PC-3 (cell line): ENCODE results near the gene CAMSAP1. TPM values are rescaled to one million over a fixed set of nuclear protein-coding genes. Genes with fewer than 3 reads are reported as not detected.

Source experiments
- ATAC-seq: fragments of 200-7000 bp; cut with Tn5 transposase; 2 replicates; pipeline ENCODE4 v1.9.1; 2020; ENCODE audit warnings: mild to moderate bottlenecking, moderate library complexity
- BruUV-seq: library from RNA; stranded (reverse); fragments of 400-500 nt; replicated peaks from 2 replicates; lab custom pipeline; 2021; lab: Mats Ljungman, UMichigan
- CTCF ChIA-PET: fragments of 300-600 bp; sonication (Branson Sonifier 250); formaldehyde crosslinking; loops from one replicate; lab custom pipeline; 2022; ENCODE audit warnings: antibody characterized with exemption; lab: Charles Lee
- POLR2A ChIA-PET: fragments of 300-600 bp; sonication (Branson Sonifier 250); formaldehyde crosslinking; loops from one replicate; lab custom pipeline; 2022; ENCODE audit warnings: antibody characterized with exemption; ENCODE audit not compliant: unreplicated experiment; lab: Charles Lee
- DNase-seq: peaks from one replicate; pipeline ENCODE4 v3.0.0-alpha.2; 2015
- H2AFZ ChIP-seq: fragments of 300-600 bp; sonication (generic); 2 replicates; pipeline ENCODE4 v1.6.0; 2016; ENCODE audit warnings: antibody characterized with exemption, low read length
- H3F3A ChIP-seq: fragments of 300-600 bp; sonication (generic); one replicate; pipeline ENCODE4 v1.6.0; 2017; ENCODE audit warnings: antibody characterized with exemption, low read length, control low read depth, mild to moderate bottlenecking; ENCODE audit not compliant: unreplicated experiment
- H3K27ac ChIP-seq: fragments of 300-600 bp; sonication (generic); 2 replicates; pipeline ENCODE4 v1.5.1; 2016; ENCODE audit warnings: mild to moderate bottlenecking, low read length
- H3K27me3 ChIP-seq: fragments of 300-600 bp; sonication (generic); 2 replicates; pipeline ENCODE4 v1.6.1; 2016; ENCODE audit warnings: low read length, mixed read lengths
- H3K36me3 ChIP-seq: fragments of 300-600 bp; sonication (generic); 2 replicates; pipeline ENCODE4 v1.6.1; 2016; ENCODE audit warnings: low read depth, mixed run types, low read length, mixed read lengths
- H3K4me1 ChIP-seq: fragments of 300-600 bp; sonication (generic); 2 replicates; pipeline ENCODE4 v1.5.1; 2016; ENCODE audit warnings: low read length; ENCODE audit not compliant: insufficient read depth
- H3K4me2 ChIP-seq: fragments of 300-600 bp; sonication (generic); 2 replicates; pipeline ENCODE4 v1.6.0; 2016; ENCODE audit warnings: low read length
- H3K4me3 ChIP-seq: fragments of 300-600 bp; sonication (generic); 2 replicates; pipeline ENCODE4 v1.5.1; 2016; ENCODE audit warnings: mild to moderate bottlenecking, low read length, mixed read lengths
- H3K79me2 ChIP-seq: fragments of 300-600 bp; sonication (generic); 2 replicates; pipeline ENCODE4 v1.6.1; 2017; ENCODE audit warnings: low read length, mixed read lengths
- H3K9ac ChIP-seq: fragments of 300-600 bp; sonication (generic); 2 replicates; pipeline ENCODE4 v1.6.0; 2016; ENCODE audit warnings: mild to moderate bottlenecking, low read length
- H3K9me2 ChIP-seq: fragments of 300-600 bp; sonication (generic); replicated peaks from 2 replicates; pipeline ENCODE4 v1.6.1; 2016; ENCODE audit warnings: mixed run types, low read length, mixed read lengths
- H3K9me3 ChIP-seq: fragments of 300-600 bp; sonication (generic); 2 replicates; pipeline ENCODE4 v1.6.1; 2016; ENCODE audit warnings: low read length, mixed read lengths
- H4K20me1 ChIP-seq: fragments of 300-600 bp; sonication (generic); 2 replicates; pipeline ENCODE4 v1.6.1; 2016; ENCODE audit warnings: low read length, mixed read lengths
- EZH2 ChIP-seq: fragments of 300-600 bp; sonication (generic); IDR thresholded peaks from one replicate; pipeline ENCODE4 v1.6.1; 2017; ENCODE audit warnings: antibody characterized with exemption, mild to moderate bottlenecking, low read length; ENCODE audit not compliant: unreplicated experiment
- EZH2phosphoT487 ChIP-seq: fragments of 300-600 bp; sonication (generic); IDR thresholded peaks from 2 replicates; pipeline ENCODE4 v1.6.1; 2018; ENCODE audit warnings: mild to moderate bottlenecking, antibody characterized with exemption, low read length, borderline replicate concordance
- intact Hi-C: fragments of 100-400 bp; cut with micrococcal nuclease; formaldehyde crosslinking; loops from 2 replicates; pipeline ENCODE4 v1.9.0; 2023
- total RNA-seq: library from RNA; depleted of rRNA; stranded (reverse); fragments of >200 nt; gene quantifications from 2 replicates; pipeline ENCODE4 v1.2.3, GENCODE V29; 2014
- TF ChIP-seq, protein P1 (sequence below): fragments of 300-600 bp; sonication (generic); conservative IDR thresholded peaks from 2 replicates; pipeline ENCODE4 v1.5.1; 2017; ENCODE audit warnings: antibody characterized with exemption, low read depth, mild to moderate bottlenecking, low read length

The CAMSAP1 gene
- total RNA-seq, 1 experiment from 2014 or later: 16.4 TPM

DNA sequence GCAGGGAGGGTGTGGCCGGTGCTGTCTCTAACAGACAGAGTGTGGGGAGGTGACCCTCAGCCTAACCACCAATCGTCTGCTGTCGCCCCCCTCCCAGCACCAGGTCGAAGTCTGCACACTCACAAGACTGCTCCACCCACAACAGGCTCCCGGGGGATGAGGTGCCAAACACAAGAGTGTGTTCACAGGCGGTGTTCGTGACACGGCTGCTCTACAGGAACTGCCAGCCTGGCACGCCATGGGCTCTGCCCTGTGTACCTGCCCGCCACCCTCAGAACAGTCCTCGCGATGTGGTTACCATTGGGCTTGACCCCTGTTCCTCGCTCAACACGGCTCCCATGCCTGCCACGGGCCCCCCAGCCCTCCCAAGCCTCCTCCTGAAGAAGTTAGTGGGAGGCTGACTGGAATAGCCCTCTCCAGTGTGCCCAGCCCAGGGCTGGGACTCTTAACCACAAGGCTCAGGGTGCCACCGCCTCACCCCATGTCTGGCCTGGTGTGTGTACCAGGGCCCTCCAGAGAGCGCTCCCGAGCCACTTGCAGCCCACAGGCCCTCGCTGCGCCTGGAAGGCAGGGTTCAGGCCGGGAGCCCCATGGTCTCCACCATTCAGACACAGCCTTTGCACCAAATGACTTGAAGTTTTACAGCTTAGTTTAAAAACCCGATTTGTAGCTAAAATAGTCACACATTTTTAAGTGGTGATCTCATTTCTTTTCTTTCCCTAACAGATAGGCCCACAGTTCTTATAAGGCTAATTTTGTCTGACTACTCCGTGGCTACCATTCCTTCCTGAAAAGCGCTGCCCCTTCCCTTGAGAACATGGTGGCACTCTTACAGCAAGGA, 102.5 kb downstream of the CAMSAP1 start:
- Histone ChIP-seq H3K27ac (no peak overlapping the region), H3K79me2 (no peaks in the 10 kb centered on the region), H3K4me3 (no peak overlapping the region), H3K27me3 (no peaks in the 10 kb centered on the region), H3F3A (no peaks in the 10 kb centered on the region), H3K4me2 (no peak overlapping the region), H4K20me1 (no peaks in the 10 kb centered on the region), H3K9me2 (no peaks in the 10 kb centered on the region), H2AFZ (no peak overlapping the region), H3K36me3 (no peaks in the 10 kb centered on the region), H3K4me1 (no peaks in the 10 kb centered on the region), H3K9me3 (no peaks in the 10 kb centered on the region), H3K9ac (no peak overlapping the region)
- ATAC-seq (no peak), DNase-seq (no peak)
- no peak for TF ChIP-seq EZH2
- TF ChIP-seq, protein P1, sequence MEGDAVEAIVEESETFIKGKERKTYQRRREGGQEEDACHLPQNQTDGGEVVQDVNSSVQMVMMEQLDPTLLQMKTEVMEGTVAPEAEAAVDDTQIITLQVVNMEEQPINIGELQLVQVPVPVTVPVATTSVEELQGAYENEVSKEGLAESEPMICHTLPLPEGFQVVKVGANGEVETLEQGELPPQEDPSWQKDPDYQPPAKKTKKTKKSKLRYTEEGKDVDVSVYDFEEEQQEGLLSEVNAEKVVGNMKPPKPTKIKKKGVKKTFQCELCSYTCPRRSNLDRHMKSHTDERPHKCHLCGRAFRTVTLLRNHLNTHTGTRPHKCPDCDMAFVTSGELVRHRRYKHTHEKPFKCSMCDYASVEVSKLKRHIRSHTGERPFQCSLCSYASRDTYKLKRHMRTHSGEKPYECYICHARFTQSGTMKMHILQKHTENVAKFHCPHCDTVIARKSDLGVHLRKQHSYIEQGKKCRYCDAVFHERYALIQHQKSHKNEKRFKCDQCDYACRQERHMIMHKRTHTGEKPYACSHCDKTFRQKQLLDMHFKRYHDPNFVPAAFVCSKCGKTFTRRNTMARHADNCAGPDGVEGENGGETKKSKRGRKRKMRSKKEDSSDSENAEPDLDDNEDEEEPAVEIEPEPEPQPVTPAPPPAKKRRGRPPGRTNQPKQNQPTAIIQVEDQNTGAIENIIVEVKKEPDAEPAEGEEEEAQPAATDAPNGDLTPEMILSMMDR: no peak
- no peak for TF ChIP-seq EZH2phosphoT487
- ChIA-PET CTCF (no interaction called here), POLR2A (no interaction called here)
- no TSS peak for BruUV-seq
- intact Hi-C loops: no loop called here

DNA sequence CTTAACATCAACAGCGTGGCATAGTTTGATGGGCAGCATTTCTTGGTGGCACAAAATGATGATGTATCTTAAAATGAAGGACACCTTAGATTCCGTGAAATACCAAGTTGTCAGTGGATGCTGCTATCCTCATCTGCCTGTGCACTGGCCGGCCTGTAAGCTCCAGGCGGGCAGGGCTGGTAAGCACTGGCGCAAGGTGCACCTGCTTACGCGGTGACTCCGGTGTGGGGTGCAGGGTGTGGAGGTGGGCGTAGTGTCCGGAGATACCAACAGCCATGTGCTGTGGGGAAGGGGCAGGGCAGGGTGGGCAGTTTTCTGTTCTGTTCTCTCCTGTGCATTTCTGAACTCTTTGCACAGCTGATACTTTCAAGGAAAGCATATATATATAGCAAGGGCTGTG, 103.9 kb downstream of the CAMSAP1 start:
- Histone ChIP-seq H3F3A (no peaks in the 10 kb centered on the region), H2AFZ (no peak overlapping the region), H3K9me3 (no peaks in the 10 kb centered on the region), H3K79me2 (no peaks in the 10 kb centered on the region), H3K36me3 (no peaks in the 10 kb centered on the region), H3K4me3 (no peak overlapping the region), H3K27me3 (no peaks in the 10 kb centered on the region), H3K9ac (no peak overlapping the region), H3K4me2 (no peak overlapping the region), H3K4me1 (no peaks in the 10 kb centered on the region), H3K9me2 (no peaks in the 10 kb centered on the region), H3K27ac (no peak overlapping the region), H4K20me1 (no peaks in the 10 kb centered on the region)
- ATAC-seq: no peak
- ChIA-PET POLR2A (interaction anchor here (0.5 kb wide), 1 partner anchor 1234 kb away, joined by 3 read pairs; no protein-coding TSS in a partner anchor), CTCF (no interaction called here)
- intact Hi-C loops: no loop called here
- DNase-seq: no peak
- BruUV-seq: no TSS peak
- no peak for TF ChIP-seq EZH2
- TF ChIP-seq EZH2phosphoT487: no peak
- TF ChIP-seq, protein P1: no peak

DNA sequence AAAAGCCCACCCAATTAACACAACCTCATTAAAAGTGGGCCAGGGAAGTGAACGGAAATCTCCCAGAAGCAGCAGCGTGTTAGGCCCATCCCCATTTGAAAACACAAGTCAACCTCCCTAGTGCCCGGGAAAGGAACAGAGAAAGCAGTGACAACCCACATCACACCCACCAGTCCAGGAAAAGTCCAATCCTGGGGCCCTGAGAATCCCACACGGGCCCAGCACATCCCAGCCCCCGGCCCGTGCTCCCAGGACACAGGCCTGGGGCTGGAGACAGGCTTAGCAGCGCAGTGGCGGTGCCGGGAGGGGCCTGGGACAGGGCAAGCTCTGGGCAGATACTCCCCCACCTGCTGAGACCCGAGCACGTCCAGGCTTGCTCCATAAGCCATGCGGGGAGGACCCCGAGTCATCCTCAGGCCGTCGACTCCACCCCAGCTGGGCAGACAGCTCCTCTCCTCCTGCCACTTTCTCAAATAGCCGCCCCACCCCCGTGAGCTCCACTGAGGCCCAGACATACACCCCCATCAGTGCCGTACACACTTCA, 104.4 kb downstream of the CAMSAP1 start:
- intact Hi-C loops: no loop called here
- POLR2A ChIA-PET: interaction anchor here (0.5 kb wide), 1 partner anchor 1233 kb away, joined by 3 read pairs; no protein-coding TSS in a partner anchor
- TF ChIP-seq EZH2: no peak
- TF ChIP-seq EZH2phosphoT487: no peak
- TF ChIP-seq, protein P1: no peak

More for the DNA sequence above, 104.4 kb downstream of the CAMSAP1 start:
- H3K79me2 ChIP-seq: no peaks in the 10 kb centered on the region
- no peaks in the 10 kb centered on the region for H4K20me1 ChIP-seq
- no peak overlapping the region for H3K4me3 ChIP-seq
- no peaks in the 10 kb centered on the region for H3K27me3 ChIP-seq
- no peak overlapping the region for H3K4me2 ChIP-seq
- BruUV-seq: no TSS peak
- H3K36me3 ChIP-seq: no peaks in the 10 kb centered on the region
- H3K9ac ChIP-seq: no peak overlapping the region
- H3K4me1 ChIP-seq: no peaks in the 10 kb centered on the region
- no peak overlapping the region for H2AFZ ChIP-seq
- ATAC-seq (no peak), DNase-seq (no peak)
- CTCF ChIA-PET: no interaction called here
- no peaks in the 10 kb centered on the region for H3K9me3 ChIP-seq
- no peaks in the 10 kb centered on the region for H3F3A ChIP-seq
- H3K9me2 ChIP-seq: no peaks in the 10 kb centered on the region
- no peak overlapping the region for H3K27ac ChIP-seq
